Measurements from ENCODE around the gene SMARCA1. TPM values are rescaled to one million over a fixed set of nuclear protein-coding genes. Genes with fewer than 3 reads are reported as not detected.

The SMARCA1 gene
- total and polyA plus RNA-seq, 2 of the 4 experiments (the other 2 are of a cell fraction), result 31.0 to 32.8 TPM

DNA sequence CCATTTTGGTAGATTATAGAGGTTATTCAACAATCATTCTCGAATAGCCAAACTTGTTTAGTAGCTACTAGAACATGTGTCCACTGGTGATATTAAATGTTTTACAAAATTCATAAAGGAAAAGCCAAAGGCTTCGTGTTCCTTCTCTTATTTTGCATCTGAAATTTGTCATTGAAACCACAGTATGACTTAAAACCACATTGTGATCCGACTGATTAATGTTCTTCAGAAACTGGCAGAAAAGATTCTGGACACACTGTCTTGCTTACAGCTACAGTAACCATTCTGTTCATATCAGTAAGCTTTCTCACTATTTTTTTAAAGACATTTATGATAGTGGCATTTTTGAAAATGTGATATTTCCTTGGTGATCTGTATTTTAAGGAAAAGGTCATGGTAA is 2.6 kb upstream of the SMARCA1 start:
- no peak overlapping the region for H3K14ac ChIP-seq (replicated peaks; ENCODE audit: low read depth, low read length)
- H4K20me1 ChIP-seq (ENCODE audit: insufficient read depth, low read length), result 0 out of 2 replicates have a peak, but pooled peaks cover 7% of the 10 kb centered on the region
- no peak overlapping the region for H3K4ac ChIP-seq (ENCODE audit: low read depth, low read length)
- no peak overlapping the region for H3K9ac ChIP-seq (ENCODE audit: low read depth, low read length)
- in situ Hi-C loops (cut with MboI; ENCODE audit: low sequenced_read_pairs), result no loop called here
- H3K27me3 ChIP-seq (ENCODE audit: control insufficient read depth, insufficient read depth, low read length), result no peaks in the 10 kb centered on the region
- H4K91ac ChIP-seq (ENCODE audit: insufficient read depth, low read depth, low read length), result no peak overlapping the region
- no peak overlapping the region for H2BK15ac ChIP-seq (ENCODE audit: low read depth, low read length)
- H3K4me1 ChIP-seq (ENCODE audit: control insufficient read depth, insufficient read depth, low read length), result no peaks in the 10 kb centered on the region
- no peaks in the 10 kb centered on the region for H3K79me1 ChIP-seq (ENCODE audit: low read depth in 1 of 2, low read length in 2 of 2)
- ATAC-seq (ENCODE audit: low read depth) (no peak), DNase-seq (no peak)
- WGBS, 2 experiments (ENCODE audit: extremely low coverage in 2 of 2, insufficient read length in 1 of 2), result no CpG with 5 or more reads among the region's 3 CpGs
- no peaks in the 10 kb centered on the region for H3K9me1 ChIP-seq (ENCODE audit: insufficient read depth, low read length)
- CTCF ChIA-PET, result no interaction called here
- no peak overlapping the region for H2BK20ac ChIP-seq (ENCODE audit: low read depth, low read length)
- dilution Hi-C loops (cut with HindIII; ENCODE audit: low sequenced_read_pairs, unreplicated experiment), result no loop called here
- H2AFZ ChIP-seq (replicated peaks; ENCODE audit: low read length, poor library complexity), result no peak overlapping the region
- H3K4me2 ChIP-seq (ENCODE audit: low read depth, low read length), result no peak overlapping the region
- H2AK5ac ChIP-seq (ENCODE audit: low read depth, low read length), result no peak overlapping the region
- no peak overlapping the region for H4K5ac ChIP-seq (ENCODE audit: low read depth, low read length)
- no peak overlapping the region for H3K56ac ChIP-seq (ENCODE audit: extremely low read depth, insufficient read depth, low read length)
- no peaks in the 10 kb centered on the region for H3K9me3 ChIP-seq (ENCODE audit: control insufficient read depth, insufficient read depth, low read length)
- POLR2A ChIA-PET (ENCODE audit: unreplicated experiment), result no interaction called here
- no peak overlapping the region for H3K4me3 ChIP-seq (ENCODE audit: insufficient read depth, low read depth, low read length)
- BruUV-seq (replicated peaks), result no TSS peak
- no peak overlapping the region for H3K27ac ChIP-seq (ENCODE audit: insufficient read depth, low read length)
- no peak overlapping the region for H3K18ac ChIP-seq (ENCODE audit: low read depth, low read length)
- H2BK5ac ChIP-seq (ENCODE audit: low read depth, low read length, poor library complexity, severe bottlenecking), result no peak overlapping the region
- intact Hi-C loops (cut with micrococcal nuclease), result no loop called here
- H2BK120ac ChIP-seq (ENCODE audit: low read depth, low read length), result no peak overlapping the region
- TF ChIP-seq USF2 (IDR thresholded peaks at IDR 0.05; ENCODE audit: low read depth, low read length), result no peak
- TF ChIP-seq CHD1 (IDR thresholded peaks at IDR 0.05; ENCODE audit: low read depth, low read length), result no peak
- TF ChIP-seq RFX5 (IDR thresholded peaks at IDR 0.05; ENCODE audit: low read depth, low read length), result no peak
- H3K36me3 ChIP-seq (ENCODE audit: control insufficient read depth, insufficient read depth, low read length), result no peaks in the 10 kb centered on the region
- H4K8ac ChIP-seq (ENCODE audit: low read depth in 2 of 2, low read length in 2 of 2), result no peak overlapping the region
- H2AK9ac ChIP-seq (replicated peaks; ENCODE audit: low read depth, low read length, poor library complexity), result no peak overlapping the region
- no peak overlapping the region for H3K23ac ChIP-seq (ENCODE audit: low read depth, low read length)

Measured in IMR-90 (cell line).